Measurements from ENCODE around the gene UGT1A5.

UGT1A5 gene

DNA sequence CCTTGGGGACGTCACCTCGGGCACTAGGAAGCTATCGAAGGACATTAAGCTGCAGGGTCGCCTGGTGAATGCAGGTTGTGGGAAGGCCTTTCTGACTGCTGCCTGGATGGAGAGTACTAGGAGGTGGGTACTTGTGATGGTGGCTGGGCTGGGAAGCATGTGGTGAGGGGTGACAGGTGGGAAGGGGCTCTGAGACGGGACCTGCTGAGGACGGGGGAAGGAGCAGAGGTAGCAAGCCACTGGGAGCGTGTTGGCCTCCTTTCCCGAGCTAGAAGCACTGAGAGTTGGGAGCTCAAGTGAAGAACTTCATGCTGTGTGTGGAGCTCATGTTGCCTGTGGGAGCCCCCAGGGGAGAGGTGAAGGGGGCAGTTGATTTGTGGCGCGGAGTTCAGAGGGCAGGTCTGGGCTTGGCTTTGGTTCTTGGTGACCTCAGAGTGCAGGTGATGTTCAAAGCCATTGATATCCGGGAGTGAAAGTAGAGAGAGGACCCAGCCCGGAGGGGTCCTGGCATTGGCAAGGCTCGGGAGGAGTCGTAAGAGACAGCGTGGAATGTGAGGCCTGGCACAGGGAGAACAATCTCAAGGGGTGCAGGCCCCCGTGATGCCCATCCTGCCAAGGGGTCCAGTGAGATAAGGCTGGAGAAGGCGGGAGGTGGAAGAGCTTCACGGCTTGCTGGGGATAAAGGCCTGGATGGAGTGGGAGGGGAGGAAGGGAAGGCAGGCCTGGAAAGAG, 78.6 kb downstream of the UGT1A5 start:
- DNase-seq: no peak

DNA sequence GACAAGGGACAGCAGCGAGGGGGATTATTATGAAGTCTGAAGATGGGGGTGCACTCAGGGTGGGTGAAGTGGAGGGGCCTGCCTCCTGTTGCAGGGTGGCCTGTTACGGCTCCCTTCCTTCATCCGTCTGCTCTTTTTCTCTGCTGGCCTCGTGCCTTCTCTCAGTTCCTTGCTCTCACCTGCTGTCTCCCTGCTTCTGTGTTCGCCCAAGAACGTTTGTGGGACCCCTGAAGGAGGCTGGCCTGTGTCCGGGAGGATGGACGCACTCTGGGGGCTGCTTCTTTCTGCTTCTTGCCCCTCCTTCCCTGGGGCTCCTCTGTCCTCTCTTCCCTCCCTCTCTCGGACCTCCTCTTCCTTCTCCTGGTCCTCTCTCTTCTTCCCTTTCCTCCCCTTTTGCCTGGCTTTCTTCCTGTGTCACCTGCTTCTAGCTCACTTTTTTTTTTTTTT, 79.2 kb downstream of the UGT1A5 start:
- no peak for DNase-seq

DNA sequence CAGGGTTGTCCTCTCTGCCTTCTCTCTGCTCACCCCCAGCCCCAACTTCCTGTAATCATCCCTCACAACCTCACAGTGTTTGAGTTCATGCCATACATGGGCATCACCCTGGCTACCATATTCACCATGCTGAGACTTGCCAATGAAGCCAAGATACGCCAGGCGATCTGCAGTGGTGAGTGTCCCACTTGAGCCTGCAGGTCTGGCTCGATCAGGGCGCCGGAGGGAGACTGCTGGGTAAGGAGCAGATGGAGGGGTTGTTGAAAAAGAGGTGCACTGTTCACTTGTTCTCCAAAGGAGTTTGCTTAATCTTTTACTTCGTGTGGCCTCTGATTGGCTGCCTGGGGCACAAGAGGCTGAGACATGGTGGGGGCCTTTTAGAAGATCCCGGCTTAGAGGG, 80.0 kb downstream of the UGT1A5 start:
- DNase-seq: no peak

DNA sequence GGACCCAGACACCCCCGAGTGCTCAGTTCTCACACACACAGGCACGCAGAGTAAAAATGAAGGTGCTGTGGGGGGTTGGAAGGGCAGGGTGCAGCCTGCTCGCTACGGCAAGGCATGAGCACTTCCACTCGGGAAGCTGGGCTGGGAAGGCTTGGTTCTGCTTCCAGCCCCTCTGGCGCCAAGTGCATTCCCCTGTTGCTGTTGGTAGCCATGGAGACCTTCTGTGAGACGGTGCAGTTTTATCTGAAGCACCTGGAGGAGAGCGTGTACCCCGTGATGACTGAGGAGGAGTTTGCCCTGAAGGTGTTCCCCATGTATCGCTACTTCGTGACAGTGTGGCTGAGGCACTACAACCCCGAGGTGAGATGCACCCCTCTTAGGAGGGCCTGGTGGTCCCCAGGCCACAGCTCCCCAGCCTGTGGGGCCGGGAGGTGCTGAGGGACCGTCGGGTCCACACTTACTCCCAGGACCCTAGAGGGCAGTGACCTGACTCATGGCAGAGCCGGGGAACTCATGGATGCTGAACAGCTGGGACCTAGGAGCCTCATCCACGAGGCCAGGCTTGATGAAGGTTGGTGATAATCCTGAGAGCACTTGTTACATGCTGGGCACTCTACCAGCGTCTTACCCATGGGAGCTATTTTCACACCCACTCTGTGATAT, 80.9 kb downstream of the UGT1A5 start:
- no peak for DNase-seq

DNA sequence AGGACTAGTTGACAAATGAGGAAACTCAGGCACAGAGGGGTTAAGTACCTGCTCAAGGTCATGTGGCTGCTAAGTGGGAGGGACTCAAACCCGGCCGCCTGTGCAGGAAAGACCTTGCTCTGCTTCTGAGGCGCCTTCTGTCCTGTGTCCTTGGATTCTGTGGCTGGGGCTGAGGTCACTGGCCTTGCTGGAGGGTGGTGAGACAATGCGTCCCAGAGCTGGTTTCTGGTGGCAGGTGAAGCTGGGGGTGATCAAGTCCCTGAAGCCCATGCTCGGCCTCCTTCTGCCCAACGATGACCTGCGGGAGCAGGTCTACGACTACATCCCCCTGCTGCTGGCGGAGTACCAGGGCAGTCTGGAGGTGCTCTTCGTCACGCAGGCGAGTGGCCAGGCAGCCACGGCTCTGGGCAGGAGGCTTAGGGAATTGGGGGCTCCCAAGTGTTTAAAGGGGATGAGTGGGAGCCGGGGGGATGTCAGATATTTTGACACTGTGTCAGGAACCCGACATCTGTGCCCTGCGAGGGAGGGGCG, 81.5 kb downstream of the UGT1A5 start:
- no peak for DNase-seq

DNA sequence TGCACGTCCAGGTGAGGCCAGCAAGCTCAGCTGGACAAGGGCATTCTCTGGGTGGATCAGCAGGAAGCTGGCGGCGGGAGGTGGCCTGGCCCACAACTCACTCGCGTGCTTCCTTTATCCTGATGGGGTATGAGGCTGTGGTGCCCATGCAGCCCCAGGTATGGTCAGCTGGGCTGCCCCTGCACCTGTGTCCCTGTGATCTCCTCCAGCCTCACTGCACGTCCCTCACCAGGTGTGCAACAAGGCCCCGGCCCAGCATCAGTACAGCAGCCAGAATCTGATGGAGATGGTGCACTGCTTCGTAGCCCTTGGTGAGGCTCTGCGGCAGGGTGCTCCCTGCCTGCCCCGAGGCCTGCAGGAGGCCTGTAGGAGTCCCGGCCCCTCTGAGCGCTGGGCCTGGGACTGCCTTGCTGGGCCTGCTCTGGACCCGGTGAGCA, 83.0 kb downstream of the UGT1A5 start:
- no peak for DNase-seq

DNA sequence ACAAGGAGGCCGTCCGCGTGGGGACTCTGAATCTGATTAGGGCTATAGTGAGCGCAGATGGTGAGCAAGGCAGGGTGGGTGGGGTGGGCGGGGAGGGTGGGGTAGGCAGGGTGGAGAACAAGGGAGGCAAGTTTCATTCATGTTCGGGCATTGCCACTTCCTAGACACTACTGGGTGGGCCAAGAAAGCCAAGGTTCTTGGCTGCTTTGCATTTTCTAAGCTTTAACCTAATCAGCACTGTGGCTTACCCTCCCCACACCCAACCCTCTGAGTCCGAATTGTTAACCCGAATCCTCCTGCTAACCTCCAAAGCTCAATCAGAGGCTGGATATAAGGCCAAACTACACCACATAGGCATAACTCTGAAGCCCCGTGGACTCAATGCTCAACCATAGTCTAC, 83.5 kb downstream of the UGT1A5 start:
- no peak for DNase-seq

DNA sequence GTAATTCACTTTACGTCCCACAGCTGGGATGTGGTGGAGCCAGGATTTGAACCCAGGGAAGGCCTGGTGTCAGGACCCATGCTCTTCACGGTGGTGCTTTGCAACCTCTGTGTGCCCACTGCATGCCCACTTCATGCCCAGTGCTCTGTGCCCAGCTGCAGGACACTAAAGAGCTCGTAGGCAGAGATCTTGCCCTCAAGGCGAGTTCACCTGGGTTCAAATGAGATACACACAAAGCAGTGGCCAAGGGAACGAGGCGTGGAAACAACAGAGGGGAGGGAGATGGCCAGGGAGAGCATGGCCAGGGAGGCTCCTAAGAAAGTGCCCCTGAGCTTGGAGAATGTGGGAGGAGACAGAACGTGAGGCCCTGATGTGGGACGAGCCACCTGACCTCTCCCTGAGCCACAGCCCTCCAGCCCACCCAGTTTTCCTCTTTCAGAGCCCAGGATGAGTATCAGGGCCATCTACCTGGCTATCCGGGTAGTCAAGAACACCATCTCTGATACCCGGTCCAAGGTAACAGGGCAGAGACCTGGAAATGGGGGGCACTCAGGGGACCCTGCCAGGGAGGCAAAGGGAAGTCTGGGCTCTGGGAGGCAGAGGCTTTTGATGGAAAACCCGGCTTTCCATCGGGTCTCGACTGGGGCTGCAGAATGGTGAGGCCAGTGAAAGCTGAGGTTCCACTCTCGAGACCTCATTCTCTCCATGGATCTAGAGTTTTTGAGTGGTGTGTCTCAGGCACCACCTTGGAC, 85.8 kb downstream of the UGT1A5 start:
- DNase-seq: no peak

DNA sequence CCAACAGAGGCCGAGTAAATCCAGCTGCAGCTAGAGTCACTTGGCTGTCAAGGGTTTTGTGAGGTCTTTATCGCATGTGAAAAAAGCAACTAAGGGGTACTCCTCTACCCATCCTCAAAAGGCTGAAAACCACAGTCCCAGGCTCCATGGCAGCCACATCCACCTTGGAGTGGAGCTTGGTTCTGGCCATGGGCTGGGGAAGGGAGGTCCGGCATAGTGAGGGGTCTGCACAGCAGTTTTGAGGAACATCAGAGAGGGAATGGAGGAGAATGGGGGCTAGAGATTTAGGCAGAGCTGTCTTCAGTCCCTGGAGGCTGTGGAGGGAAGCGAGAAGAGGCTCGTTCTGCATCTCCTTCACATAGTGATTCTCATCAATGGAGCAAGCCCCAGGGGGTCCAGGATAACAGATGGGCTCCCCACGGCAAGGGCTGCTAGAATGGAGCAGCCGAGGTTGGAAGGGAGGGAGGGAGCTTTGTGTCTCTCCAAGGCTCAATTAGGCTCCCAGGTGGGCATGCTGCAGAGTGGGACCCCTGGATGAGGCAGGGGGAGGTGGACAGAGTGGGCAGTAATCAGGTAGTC, 86.5 kb downstream of the UGT1A5 start:
- no peak for DNase-seq

DNA sequence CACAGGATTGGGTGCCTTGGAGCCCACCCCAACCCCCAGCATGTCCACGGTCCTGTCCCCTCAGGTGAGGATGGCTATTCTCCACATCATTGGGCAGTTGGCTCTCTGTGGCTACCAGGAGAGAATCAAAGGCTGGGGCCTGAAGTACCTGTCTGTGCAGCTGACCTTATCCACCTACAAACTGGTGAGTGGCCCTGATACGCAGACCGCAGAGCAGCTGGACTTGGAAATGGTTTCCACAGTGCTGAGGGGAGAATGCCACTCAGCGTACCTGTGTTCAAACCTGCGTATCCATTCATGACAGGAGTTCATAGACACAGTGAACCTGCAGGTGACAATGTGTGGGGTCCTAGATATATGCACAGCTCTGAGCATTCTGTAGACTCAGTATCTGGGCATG, 87.0 kb downstream of the UGT1A5 start:
- DNase-seq: no peak

DNA sequence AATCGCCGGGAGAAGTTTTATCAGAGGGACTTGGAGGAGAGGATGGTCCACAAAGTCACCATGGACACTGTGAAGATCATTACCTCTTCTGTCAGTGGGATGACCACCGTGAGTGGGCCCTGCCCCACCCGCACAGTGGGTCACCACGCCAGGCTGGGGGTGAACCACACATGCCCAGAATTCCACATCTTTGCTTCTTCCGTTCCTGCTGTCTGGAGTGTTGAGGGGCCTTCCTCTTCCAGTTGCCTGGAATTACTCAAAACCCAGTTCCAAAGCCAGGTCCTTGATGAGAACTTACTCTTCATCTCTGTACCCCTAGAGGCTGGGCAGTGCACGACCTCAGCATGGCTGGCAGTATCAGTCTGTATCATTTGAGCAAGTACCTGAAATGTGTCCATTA, 87.5 kb downstream of the UGT1A5 start:
- no peak for DNase-seq

DNA sequence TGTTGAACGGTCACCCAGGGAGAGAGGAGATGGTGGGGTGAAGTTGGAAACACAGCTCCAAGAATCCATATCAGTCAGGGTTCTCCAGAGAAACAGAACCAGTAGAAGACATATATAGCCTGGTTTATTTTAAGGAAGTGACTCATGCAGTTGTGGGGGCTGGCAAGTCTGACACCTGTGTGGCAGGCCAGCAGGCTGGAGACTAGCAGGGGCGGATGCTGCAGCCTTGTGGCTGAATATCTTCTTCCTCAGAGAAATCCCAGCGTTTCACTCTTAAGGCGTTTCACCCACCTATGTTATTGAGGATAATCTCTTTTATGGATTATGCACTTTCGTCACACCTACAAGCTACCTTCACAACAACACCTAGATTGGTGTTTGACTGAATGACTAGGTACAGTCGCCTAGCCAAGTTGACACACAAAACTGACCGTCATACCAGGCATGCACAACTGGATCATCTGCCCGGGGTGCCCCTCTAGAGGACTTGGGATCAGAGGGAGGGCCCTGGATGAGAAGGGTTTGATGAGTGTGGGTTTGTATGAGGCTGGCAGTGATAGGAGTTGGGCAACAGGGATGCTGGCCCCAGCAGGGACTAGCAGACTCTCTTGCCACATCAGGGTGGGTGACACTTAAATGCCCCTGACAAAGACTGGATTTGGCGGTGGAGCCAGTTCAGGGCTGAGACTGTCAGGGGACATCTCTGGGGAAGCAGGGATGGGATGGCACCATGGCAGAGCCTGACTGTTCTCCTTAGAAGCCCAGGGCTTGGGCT, 88.8 kb downstream of the UGT1A5 start:
- DNase-seq: no peak

DNA sequence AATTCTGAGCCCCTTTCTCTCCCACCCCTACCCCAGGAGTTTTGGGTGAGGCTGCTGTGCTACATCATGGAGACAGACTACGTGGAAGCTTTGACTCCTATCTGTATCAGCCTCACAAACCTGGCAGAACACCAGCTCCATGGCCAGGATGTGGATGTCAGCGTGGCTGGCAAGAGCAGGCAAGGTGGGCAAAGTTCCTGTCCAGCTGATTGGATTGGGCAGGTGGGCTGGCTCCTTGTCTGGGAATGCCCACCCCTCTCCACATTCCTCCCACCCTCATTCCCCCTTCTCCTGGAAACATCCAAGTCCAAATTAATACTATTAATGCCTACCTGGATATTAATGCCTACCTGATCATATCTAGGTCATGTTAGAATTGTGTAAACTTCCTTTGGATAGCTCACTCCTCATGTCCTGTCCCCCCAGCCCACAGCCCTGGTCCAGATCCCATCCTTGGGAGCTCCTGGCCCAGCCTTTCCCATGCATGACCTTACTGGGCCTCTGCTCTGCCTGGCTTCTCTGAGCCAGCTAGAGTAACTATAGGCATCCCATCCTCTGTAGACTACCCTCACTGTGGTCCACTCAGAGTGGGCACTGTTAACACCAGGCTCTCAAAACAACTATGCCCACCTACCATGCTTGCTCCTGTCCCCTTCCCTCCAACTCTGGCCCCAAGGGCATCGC, 89.6 kb downstream of the UGT1A5 start:
- no peak for DNase-seq

DNA sequence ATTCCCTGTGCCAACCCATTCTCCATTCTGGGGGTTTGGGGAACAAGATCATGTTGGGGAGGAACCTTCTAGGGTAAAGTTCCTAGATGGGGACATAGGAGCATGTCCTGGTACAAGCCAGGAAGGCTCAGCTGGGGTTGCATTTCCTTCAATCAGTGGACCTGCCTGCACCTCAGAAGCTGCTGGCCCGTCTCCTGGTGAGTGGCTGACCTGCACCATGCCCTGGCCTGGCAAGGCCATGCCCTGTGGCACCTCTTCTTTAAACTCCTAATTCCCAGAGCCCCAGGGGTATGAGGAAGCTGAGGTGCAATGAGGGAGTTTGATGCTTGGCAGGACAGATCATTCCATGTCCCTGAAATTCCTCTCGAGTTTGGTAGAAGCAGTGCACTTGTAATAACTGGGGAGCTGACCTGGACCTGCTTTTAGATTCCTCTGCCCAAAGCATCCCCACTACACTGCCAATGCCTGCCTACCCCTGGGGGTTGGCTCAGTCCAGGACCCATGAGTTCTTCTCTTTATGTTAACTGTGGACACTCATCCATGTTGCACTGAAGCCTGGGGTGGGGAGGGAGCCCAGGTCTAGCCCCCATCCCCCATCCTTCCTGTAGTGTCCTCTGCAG, 90.7 kb downstream of the UGT1A5 start:
- DNase-seq: no peak

DNA sequence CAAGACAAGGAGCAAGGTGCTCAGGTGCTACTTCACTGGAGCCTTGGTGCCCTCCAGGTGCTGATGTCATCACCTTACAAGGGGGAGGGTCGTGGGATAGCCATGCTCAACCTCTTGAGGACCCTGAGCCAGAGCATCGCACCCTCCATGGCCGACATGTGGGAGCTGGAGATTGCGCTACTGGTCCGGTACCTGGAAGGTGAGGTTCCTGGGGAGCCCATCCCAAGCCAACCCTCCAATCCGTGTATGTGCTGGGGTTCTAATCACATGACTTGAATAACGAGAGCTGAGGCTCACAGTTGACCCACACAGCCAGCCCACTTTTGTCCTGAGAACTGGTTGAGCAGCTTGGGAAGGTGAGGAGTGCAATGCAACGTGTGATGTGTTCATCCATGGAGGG, 91.3 kb downstream of the UGT1A5 start:
- DNase-seq: no peak

DNA sequence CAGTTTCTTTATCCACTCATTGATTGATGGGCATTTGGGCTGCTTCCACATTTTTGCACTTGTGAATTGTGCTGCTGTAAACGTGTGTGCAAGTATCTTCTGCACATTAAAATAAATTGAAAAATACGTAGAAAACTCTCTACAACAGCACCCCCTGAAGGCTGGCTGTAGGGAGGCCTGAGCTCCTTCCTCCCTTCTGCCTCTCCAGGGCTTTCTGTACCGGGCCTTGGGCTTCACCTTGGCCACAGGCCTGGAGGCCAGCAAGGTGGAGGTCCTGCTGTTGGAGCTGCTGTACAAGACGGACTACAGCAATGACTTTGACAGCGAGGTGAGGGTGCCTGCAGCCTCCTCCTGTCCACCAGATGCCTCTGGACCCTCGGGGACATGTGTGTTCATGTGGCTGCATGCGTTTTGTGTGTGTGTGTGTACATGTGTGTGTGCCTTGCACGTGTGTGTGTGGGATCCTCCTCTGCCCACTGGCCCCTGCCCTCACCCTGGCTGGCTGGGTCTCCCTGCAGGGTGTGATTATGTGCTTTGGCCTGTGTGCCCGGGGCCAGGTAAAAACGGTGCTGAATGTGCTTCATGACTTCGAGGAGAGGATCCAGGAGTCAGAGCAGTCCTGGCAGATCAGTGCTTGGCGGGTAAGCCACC, 94.6 kb downstream of the UGT1A5 start:
- no peak for DNase-seq

DNA sequence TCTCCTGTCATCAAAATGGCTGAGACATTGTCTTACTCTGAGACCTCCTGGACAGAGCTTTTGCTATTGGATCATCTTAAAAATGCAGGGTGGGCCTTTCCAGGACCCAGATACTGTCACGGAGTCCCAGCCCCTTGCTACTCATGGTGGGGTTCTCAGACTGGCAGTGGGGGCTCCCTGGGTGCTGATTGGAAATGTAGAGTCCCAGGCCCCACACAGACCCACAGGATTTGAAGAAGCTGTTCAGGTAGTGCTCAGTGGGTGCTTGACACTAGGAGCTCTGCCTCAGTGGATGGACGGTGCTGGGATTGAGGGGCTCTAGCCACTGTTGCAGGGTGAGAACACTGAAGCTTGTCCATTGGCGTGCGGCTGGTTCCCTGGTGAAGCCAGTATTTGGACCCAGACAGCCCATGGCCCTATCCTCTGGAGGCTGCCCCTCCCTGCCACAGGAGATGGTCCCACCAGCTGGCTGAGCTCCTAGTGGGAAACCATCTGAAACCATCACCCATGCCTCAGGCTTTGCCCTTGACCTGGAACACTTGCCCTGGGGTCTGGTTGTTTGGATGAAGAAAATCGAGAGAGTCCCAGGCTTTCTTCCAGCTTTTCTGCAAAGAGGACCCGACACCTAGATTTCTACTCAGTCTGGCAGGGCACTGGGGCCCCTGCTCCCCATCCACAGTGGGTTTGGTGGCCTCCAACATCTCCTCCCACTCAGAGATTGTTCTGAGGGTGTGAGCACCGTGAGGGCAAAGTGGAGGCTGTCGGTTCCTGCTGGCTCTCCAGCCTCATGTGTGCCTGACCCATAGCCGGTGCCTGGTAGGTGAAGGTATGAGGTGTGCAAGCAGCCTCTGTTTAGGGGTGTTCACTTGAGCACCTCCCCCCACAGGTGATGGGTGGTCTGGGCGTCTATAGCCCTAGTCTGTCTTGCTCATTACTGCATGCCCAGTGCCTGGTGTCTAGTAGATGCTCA, 95.5 kb downstream of the UGT1A5 start:
- no peak for DNase-seq

DNA sequence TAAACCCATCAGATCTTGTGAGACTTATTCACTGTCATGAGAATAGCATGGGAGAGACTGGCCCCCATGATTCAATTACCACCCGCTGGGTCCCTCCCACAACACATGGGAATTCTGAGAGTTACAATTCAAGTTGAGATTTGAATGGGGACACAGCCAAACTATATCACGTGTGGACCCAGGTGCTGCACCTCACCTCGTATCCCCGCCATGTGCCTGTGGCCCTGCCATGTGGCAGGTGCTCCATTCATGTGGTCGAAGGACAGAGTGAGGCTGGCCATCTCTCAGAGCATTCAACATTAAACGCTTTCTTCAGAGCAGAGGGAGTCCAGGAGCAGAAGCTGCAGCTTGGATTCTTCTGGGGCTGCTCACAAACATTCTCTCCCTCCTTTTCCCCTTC, 97.7 kb downstream of the UGT1A5 start:
- no peak for DNase-seq

DNA sequence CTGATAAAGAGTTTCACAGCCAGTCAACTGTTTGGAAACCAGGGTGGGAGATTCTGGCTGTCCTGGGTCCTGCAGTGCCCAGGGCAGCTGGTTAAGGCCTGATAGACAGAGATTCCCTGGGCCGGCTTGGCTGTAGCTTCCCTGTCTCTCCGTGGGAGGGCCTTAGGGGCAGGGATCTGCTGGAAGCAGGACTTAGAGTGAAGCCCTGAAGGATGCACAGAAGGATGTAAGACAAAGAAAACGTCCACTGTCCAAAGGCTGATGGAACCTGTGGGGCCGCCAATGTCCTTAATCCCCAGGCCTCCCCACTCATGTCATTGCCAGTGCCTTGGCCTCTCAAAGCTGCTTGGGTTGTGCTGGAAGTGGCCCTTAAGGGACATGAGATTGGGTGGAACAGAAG, 98.4 kb downstream of the UGT1A5 start:
- no peak for DNase-seq

DNA sequence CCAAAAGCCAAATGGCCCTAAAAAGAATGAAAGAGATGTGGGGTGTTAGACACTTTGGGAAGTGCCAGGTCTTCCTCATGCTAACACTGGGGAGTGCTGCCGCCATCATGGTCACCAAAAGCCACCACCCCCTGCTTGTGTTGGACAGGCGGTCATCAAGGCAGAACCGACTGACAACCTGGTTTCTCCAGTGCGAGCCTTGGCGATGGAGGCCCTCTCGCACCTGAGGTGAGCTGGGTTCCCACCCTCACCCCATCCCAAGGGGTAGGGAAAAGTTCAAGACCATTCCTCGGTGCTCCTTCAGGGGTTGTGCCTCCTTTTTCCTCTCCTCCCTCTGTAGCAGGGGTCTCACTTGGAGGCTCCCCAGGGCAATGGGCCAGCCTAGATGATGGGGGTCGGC, 99.0 kb downstream of the UGT1A5 start:
- DNase-seq: no peak
